ENCODE measurements around the gene LIMK2.

- no peak for TF ChIP-seq CTCF (optimal IDR thresholded peaks at IDR 0.05 in 1 of 3, IDR thresholded peaks at IDR 0.05 in 1 of 3, conservative IDR thresholded peaks at IDR 0.05 in 1 of 3; ENCODE audit: extremely low read depth in 1 of 3, insufficient read depth in 2 of 3, low read length in 3 of 3)
- TF ChIP-seq EZH2 (IDR thresholded peaks at IDR 0.05; ENCODE audit: low read length): no peak
These were observed 79.6 kb downstream of the LIMK2 start for GRCh38 chr22:31291481-31292235.
